Adrenal gland (tissue), 5 donors: ENCODE data around the gene GCH1.

Source experiments
- POLR2A ChIP-seq, 2 donors: fragments of 450-650 bp; IDR thresholded peaks; one replicate each; pipeline ENCODE4 v1.6.1; 2017; ENCODE audit warnings: antibody characterized with exemption in 2 of 2, mild to moderate bottlenecking in 2 of 2, moderate library complexity in 1 of 2
- TF ChIP-seq, protein P1 (sequence below), 6 experiments: fragments of 450-650 bp in 4 of 6; fragments of 200-600 bp in 2 of 6; sonication (generic) in 1 of 6; IDR thresholded peaks; 1 replicate in 5 of 6; 2 replicates in 1 of 6; pipeline versions ENCODE4 v1.5.1 to v1.8.0; 2016 to 2021; ENCODE audit warnings: antibody characterized with exemption in 6 of 6, mild to moderate bottlenecking in 2 of 6, moderate library complexity in 1 of 6
- donor health status: DM: no; HTN: no; CAD: no.

DNA sequence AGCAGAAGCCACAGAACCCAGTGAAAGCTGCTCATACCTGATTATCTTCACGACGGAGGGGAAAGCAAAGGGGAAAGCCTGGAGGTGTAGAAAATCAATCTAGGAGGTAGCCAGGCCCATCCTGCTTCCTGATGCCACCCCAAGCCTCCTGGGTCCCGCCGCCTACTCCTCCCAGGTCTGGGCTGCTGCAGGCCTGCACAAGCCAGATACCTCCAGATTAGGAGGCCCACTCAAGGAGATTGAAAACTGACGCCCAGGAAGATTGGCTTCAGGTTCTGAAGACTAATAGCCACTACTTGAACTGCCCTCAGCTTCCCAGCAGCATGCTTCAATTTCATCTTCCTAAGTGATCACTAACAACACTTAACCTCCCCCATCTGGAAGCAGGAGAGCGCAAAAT lies 87.1 kb downstream of the GCH1 start:
- TF ChIP-seq POLR2A (IDR thresholded peaks at IDR 0.05): no peak
- TF ChIP-seq, protein P1, sequence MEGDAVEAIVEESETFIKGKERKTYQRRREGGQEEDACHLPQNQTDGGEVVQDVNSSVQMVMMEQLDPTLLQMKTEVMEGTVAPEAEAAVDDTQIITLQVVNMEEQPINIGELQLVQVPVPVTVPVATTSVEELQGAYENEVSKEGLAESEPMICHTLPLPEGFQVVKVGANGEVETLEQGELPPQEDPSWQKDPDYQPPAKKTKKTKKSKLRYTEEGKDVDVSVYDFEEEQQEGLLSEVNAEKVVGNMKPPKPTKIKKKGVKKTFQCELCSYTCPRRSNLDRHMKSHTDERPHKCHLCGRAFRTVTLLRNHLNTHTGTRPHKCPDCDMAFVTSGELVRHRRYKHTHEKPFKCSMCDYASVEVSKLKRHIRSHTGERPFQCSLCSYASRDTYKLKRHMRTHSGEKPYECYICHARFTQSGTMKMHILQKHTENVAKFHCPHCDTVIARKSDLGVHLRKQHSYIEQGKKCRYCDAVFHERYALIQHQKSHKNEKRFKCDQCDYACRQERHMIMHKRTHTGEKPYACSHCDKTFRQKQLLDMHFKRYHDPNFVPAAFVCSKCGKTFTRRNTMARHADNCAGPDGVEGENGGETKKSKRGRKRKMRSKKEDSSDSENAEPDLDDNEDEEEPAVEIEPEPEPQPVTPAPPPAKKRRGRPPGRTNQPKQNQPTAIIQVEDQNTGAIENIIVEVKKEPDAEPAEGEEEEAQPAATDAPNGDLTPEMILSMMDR (IDR thresholded peaks at IDR 0.05): no peak
